Hepatocyte (in vitro differentiated cells): Measurements from ENCODE around the gene CEP112. TPM values are rescaled to one million over a fixed set of nuclear protein-coding genes. Genes with fewer than 3 reads are reported as not detected.

Source experiments
- DNase-seq: peaks from one replicate; pipeline ENCODE4 v3.0.0-alpha.2; 2016; ENCODE audit warnings: low spot score
- H2AFZ ChIP-seq: fragments of 200-600 bp; sonication (generic); 2 replicates; pipeline ENCODE4 v1.6.0; 2016; ENCODE audit warnings: antibody characterized with exemption, mild to moderate bottlenecking
- H3K27ac ChIP-seq: fragments of 200-600 bp; sonication (generic); 2 replicates; pipeline ENCODE4 v1.5.1; 2016; ENCODE audit warnings: mild to moderate bottlenecking
- H3K27me3 ChIP-seq: fragments of 200-600 bp; sonication (generic); 2 replicates; pipeline ENCODE4 v1.6.1; 2016
- H3K36me3 ChIP-seq: fragments of 200-600 bp; sonication (generic); replicated peaks from 2 replicates; pipeline ENCODE4 v1.5.1; 2016; ENCODE audit warnings: low read depth; ENCODE audit not compliant: insufficient read depth
- H3K4me1 ChIP-seq: fragments of 200-600 bp; sonication (generic); 2 replicates; pipeline ENCODE4 v1.5.1; 2016; ENCODE audit warnings: mild to moderate bottlenecking, moderate library complexity; ENCODE audit not compliant: insufficient read depth
- H3K4me2 ChIP-seq: fragments of 200-600 bp; sonication (generic); 2 replicates; pipeline ENCODE4 v1.6.0; 2016
- H3K4me3 ChIP-seq: fragments of 200-600 bp; sonication (generic); 2 replicates; pipeline ENCODE4 v1.5.1; 2016; ENCODE audit warnings: mild to moderate bottlenecking
- H3K79me2 ChIP-seq: fragments of 200-600 bp; sonication (generic); 2 replicates; pipeline ENCODE4 v1.6.0; 2017; ENCODE audit warnings: mild to moderate bottlenecking
- H3K9me2 ChIP-seq: fragments of 200-600 bp; sonication (generic); replicated peaks from 2 replicates; pipeline ENCODE4 v1.6.0; 2017; ENCODE audit warnings: mild to moderate bottlenecking; ENCODE audit not compliant: insufficient read depth
- H3K9me3 ChIP-seq: fragments of 200-600 bp; sonication (generic); 2 replicates; pipeline ENCODE4 v1.5.1; 2016; ENCODE audit warnings: low read depth, mild to moderate bottlenecking
- H4K20me1 ChIP-seq: fragments of 200-600 bp; sonication (generic); 2 replicates; pipeline ENCODE4 v1.6.0; 2016; ENCODE audit warnings: mild to moderate bottlenecking; ENCODE audit not compliant: insufficient read depth, poor library complexity, severe bottlenecking
- EZH2 ChIP-seq: fragments of 200-600 bp; sonication (generic); IDR thresholded peaks from 2 replicates; pipeline ENCODE4 v1.6.1; 2016; ENCODE audit warnings: antibody characterized with exemption, mild to moderate bottlenecking, borderline replicate concordance
- EZH2phosphoT487 ChIP-seq: fragments of 200-600 bp; sonication (generic); IDR thresholded peaks from one replicate; pipeline ENCODE4 v1.6.1; 2018; ENCODE audit warnings: antibody characterized with exemption, mild to moderate bottlenecking, low read depth, moderate library complexity; ENCODE audit not compliant: unreplicated experiment, severe bottlenecking
- WGBS: methylation state at CpG from one replicate; pipeline ENCODE4 v1.1.6; 2016; ENCODE audit warnings: low lambda C conversion rate; ENCODE audit errors: missing lambda C conversion rate; 5-methylcytosine and 5-hydroxymethylcytosine counted together
- polyA plus RNA-seq: library from polyadenylated mRNA; unstranded; fragments of >200 nt; fragmentation: Nextera tagmentation; extraction: Ambion mirVana; gene quantifications from 2 replicates; pipeline ENCODE4 v1.2.1, GENCODE V29; 2016
- total RNA-seq: library from RNA; depleted of rRNA; stranded (reverse); fragments of >200 nt; gene quantifications from 2 replicates; pipeline ENCODE4 v1.2.3, GENCODE V29; 2014
- TF ChIP-seq, protein P1 (sequence below): fragments of 200-600 bp; sonication (generic); IDR thresholded peaks from 2 replicates; pipeline ENCODE4 v1.5.1; 2016; ENCODE audit warnings: antibody characterized with exemption, mild to moderate bottlenecking; ENCODE audit not compliant: poor library complexity

Gene CEP112
- total and polyA plus RNA-seq, 2 experiments from 2014 or later, result 7.1 to 9.7 TPM

DNA sequence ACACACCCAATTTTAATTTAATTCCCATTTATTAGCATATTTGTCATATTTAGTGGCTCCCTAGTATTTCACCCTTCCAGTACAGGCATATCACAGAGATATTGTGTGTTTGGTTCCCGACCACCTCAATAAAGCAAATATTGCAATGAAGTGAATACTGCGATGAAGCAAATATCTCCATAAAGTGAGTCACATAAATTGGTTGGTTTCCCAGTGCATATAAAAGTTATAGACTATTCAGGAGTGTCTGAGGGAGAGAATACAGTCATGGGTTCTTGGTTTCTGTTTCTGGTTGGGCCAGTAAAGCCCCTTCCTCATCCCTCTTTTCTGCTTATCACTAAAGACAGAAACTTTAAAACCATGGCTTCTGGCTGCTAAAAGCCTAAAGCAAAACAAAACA lies 335.1 kb downstream of the CEP112 start:
- 93% methylated on average over 2 of the region's 2 CpGs for WGBS
- Histone ChIP-seq H3K4me1 (no peaks in the 10 kb centered on the region), H4K20me1 (no peaks in the 10 kb centered on the region), H3K27me3 (no peaks in the 10 kb centered on the region), H3K9me3 (no peaks in the 10 kb centered on the region), H3K79me2 (no peaks in the 10 kb centered on the region), H2AFZ (no peak overlapping the region), H3K27ac (no peak overlapping the region), H3K4me2 (no peak overlapping the region), H3K4me3 (no peak overlapping the region), H3K9me2 (no peaks in the 10 kb centered on the region), H3K36me3 (no peaks in the 10 kb centered on the region)
- TF ChIP-seq, protein P1, sequence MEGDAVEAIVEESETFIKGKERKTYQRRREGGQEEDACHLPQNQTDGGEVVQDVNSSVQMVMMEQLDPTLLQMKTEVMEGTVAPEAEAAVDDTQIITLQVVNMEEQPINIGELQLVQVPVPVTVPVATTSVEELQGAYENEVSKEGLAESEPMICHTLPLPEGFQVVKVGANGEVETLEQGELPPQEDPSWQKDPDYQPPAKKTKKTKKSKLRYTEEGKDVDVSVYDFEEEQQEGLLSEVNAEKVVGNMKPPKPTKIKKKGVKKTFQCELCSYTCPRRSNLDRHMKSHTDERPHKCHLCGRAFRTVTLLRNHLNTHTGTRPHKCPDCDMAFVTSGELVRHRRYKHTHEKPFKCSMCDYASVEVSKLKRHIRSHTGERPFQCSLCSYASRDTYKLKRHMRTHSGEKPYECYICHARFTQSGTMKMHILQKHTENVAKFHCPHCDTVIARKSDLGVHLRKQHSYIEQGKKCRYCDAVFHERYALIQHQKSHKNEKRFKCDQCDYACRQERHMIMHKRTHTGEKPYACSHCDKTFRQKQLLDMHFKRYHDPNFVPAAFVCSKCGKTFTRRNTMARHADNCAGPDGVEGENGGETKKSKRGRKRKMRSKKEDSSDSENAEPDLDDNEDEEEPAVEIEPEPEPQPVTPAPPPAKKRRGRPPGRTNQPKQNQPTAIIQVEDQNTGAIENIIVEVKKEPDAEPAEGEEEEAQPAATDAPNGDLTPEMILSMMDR, result no peak
- TF ChIP-seq EZH2 (no peak), EZH2phosphoT487 (no peak)
- no peak for DNase-seq

DNA sequence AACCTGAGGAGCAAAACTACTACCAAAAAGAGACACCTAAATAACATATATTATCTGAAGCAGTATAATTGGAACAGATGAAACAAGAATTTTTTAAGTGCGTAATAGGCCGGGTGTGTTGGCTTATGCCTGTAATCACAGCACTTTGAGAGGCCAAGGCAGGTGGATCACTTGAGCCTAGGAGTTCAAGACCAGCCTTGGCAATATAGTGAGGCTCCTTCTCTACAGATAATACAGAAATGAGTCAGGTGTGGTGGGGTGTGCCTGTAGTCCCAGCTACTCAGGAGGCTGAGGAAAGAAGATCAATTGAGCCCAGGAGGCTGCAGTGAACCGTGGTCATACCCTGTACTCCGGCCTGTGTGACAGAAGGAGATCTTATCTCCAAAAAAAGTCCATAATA lies 336.3 kb downstream of the CEP112 start:
- no peaks in the 10 kb centered on the region for H3K9me3 ChIP-seq
- H3K27ac ChIP-seq, result no peak overlapping the region
- no peaks in the 10 kb centered on the region for H3K4me1 ChIP-seq
- H3K36me3 ChIP-seq, result no peaks in the 10 kb centered on the region
- 98% methylated on average over 4 of the region's 4 CpGs for WGBS
- H3K4me3 ChIP-seq, result no peak overlapping the region
- H2AFZ ChIP-seq, result no peak overlapping the region
- no peaks in the 10 kb centered on the region for H3K79me2 ChIP-seq
- DNase-seq, result no peak
- H3K4me2 ChIP-seq, result no peak overlapping the region
- H3K9me2 ChIP-seq, result no peaks in the 10 kb centered on the region
- no peaks in the 10 kb centered on the region for H4K20me1 ChIP-seq
- no peaks in the 10 kb centered on the region for H3K27me3 ChIP-seq
- TF ChIP-seq EZH2 (no peak), EZH2phosphoT487 (no peak)
- TF ChIP-seq, protein P1, result no peak

- no peak overlapping the region for H3K4me2 ChIP-seq
- H3K4me3 ChIP-seq, result no peak overlapping the region
- H2AFZ ChIP-seq, result no peak overlapping the region
- peak; percentile 43 for DNase-seq
- no peaks in the 10 kb centered on the region for H3K79me2 ChIP-seq
- no peak overlapping the region for H3K27ac ChIP-seq
- no peaks in the 10 kb centered on the region for H3K9me3 ChIP-seq
- no peaks in the 10 kb centered on the region for H3K4me1 ChIP-seq
- H3K27me3 ChIP-seq, result no peaks in the 10 kb centered on the region
- H4K20me1 ChIP-seq, result no peaks in the 10 kb centered on the region
- no peak for TF ChIP-seq EZH2
- TF ChIP-seq, protein P1, result no peak
- no peaks in the 10 kb centered on the region for H3K9me2 ChIP-seq
- no peaks in the 10 kb centered on the region for H3K36me3 ChIP-seq
- WGBS, result 63% methylated on average over 2 of the region's 2 CpGs
Measured at GRCh38 chr17:65855245-65855644, 336.7 kb downstream of the CEP112 start.

- no peak for DNase-seq
- no peaks in the 10 kb centered on the region for H3K4me1 ChIP-seq
- H3K27me3 ChIP-seq, result no peaks in the 10 kb centered on the region
- no peaks in the 10 kb centered on the region for H3K36me3 ChIP-seq
- H3K4me2 ChIP-seq, result no peak overlapping the region
- H3K27ac ChIP-seq, result no peak overlapping the region
- TF ChIP-seq, protein P1, result no peak
- TF ChIP-seq EZH2, result no peak
- no peak for TF ChIP-seq EZH2phosphoT487
- no peak overlapping the region for H2AFZ ChIP-seq
- no peaks in the 10 kb centered on the region for H3K79me2 ChIP-seq
- no peaks in the 10 kb centered on the region for H3K9me2 ChIP-seq
- no peak overlapping the region for H3K4me3 ChIP-seq
- H3K9me3 ChIP-seq, result no peaks in the 10 kb centered on the region
- no peaks in the 10 kb centered on the region for H4K20me1 ChIP-seq
Measured at GRCh38 chr17:65853816-65854215, 338.1 kb downstream of the CEP112 start.
